ENCODE measurements around the gene GALNT18.

GALNT18 gene

DNA sequence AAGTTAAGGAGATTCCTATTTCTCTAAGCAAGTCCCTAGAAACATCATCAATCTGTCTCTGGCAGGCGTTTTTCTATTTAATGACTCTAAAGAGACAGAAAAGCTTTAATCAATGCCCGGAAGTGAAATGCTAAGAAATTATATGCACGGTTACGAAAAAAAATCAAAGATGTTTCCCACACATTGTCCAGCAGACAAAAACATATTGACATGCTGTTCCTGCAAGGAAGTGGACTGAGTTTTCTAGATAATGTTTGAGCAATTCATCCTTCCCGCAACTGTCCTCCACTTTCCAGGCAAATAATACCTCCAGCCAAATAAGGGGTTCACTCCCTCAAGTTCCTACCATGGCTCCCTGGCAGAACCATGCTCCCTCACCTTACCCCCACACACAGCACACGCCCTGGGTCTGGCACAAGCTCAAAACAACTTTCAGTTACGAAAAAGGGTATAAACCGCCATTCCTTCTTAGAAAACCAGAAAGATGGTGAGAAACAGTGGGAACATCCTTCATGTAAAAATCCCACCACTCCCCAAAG, 29.6 kb downstream of the GALNT18 start:
- H3K4me3 ChIP-seq (ENCODE audit: low read length in 2 of 2) = no peak overlapping the region
- no peak overlapping the region for H3K9ac ChIP-seq (ENCODE audit: low read depth in 1 of 2, low read length in 2 of 2)
- H3K9me3 ChIP-seq (ENCODE audit: control insufficient read depth in 2 of 2, low read length in 2 of 2) = no peaks in the 10 kb centered on the region
- no peak overlapping the region for H3K27ac ChIP-seq (ENCODE audit: low read depth in 2 of 2, low read length in 2 of 2)
- no peaks in the 10 kb centered on the region for H3K27me3 ChIP-seq (ENCODE audit: control insufficient read depth in 2 of 2, insufficient read depth in 2 of 2, low read length in 2 of 2)
- no peaks in the 10 kb centered on the region for H3K4me1 ChIP-seq (ENCODE audit: control insufficient read depth in 2 of 2, insufficient read depth in 2 of 2, low read length in 2 of 2)
- no peaks in the 10 kb centered on the region for H3K36me3 ChIP-seq (ENCODE audit: control insufficient read depth in 2 of 2, insufficient read depth in 2 of 2, low read length in 2 of 2)

DNA sequence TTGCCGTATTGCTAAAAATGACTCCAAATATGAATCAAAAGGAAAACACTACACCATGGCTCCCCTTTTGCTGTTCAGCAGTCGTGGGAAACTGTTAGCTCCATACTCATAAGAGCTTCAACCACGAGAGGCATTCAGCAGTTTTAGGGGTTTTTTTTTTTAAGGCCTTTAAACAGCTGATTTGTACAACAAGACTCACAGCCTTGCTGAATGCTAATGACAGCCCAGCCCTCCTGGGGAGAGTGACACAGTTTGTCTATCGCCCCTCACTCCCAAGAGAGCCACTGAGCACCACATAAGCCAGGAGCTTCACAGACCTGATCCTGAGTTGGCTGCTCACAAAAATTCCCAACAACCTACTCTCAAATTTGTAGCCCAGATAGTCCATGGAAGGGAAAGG, 32.4 kb downstream of the GALNT18 start:
- no peak overlapping the region for H3K27ac ChIP-seq (ENCODE audit: low read depth in 2 of 2, low read length in 2 of 2)
- H3K4me3 ChIP-seq (ENCODE audit: low read length in 2 of 2) = no peak overlapping the region
- H3K4me1 ChIP-seq (ENCODE audit: control insufficient read depth in 2 of 2, insufficient read depth in 2 of 2, low read length in 2 of 2) = no peaks in the 10 kb centered on the region

DNA sequence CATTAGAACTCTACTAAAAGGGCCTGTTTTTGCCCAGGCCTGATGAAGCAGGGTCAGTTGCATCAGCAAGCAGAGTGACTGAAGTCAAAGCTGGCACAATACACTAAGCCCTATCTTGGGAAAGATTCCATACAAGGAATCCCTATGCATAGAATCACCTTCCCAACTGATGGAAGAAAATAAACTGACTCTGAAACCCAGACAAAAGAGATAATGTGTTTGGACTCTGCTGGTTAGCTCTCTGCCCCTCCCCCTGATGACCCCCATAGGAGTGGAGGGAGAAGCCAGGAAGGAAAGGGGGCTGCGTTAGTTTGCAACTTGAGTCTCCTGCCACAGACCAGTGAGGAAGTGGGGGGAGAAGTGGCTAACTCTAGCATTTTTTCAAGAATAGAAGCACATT, 32.9 kb downstream of the GALNT18 start:
- Histone ChIP-seq H3K4me1 (ENCODE audit: control insufficient read depth in 2 of 2, insufficient read depth in 2 of 2, low read length in 2 of 2) (no peaks in the 10 kb centered on the region), H3K9ac (ENCODE audit: low read depth in 1 of 2, low read length in 2 of 2) (no peak overlapping the region), H3K27me3 (ENCODE audit: control insufficient read depth in 2 of 2, insufficient read depth in 2 of 2, low read length in 2 of 2) (no peaks in the 10 kb centered on the region), H3K4me3 (ENCODE audit: low read length in 2 of 2) (no peak overlapping the region), H3K27ac (ENCODE audit: low read depth in 2 of 2, low read length in 2 of 2) (no peak overlapping the region), H3K36me3 (ENCODE audit: control insufficient read depth in 2 of 2, insufficient read depth in 2 of 2, low read length in 2 of 2) (no peaks in the 10 kb centered on the region), H3K9me3 (ENCODE audit: control insufficient read depth in 2 of 2, low read length in 2 of 2) (no peaks in the 10 kb centered on the region)

More for the DNA sequence above, 32.4 kb downstream of the GALNT18 start:
- H3K9ac ChIP-seq (ENCODE audit: low read depth in 1 of 2, low read length in 2 of 2) = no peak overlapping the region
- H3K36me3 ChIP-seq (ENCODE audit: control insufficient read depth in 2 of 2, insufficient read depth in 2 of 2, low read length in 2 of 2) = no peaks in the 10 kb centered on the region
- H3K27me3 ChIP-seq (ENCODE audit: control insufficient read depth in 2 of 2, insufficient read depth in 2 of 2, low read length in 2 of 2) = no peaks in the 10 kb centered on the region
- no peaks in the 10 kb centered on the region for H3K9me3 ChIP-seq (ENCODE audit: control insufficient read depth in 2 of 2, low read length in 2 of 2)

DNA sequence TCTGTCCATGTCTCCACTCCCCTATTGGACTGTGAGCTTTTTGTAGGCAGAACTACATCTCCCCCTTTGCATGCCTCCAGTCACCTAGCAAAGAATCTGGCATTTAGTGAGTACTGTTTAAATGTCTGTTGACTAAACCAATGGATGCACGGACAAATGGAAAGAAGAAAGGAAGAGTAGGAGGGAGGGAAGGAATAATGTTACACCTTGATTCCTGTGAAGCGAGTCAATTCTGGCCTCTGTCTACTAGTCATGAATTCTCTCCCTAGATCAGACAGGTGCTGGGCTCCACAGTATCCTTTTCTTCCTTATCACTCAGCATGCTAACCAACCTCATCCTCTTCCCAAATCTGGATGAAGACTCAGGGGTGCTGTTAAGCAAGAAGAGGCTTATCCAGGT, 33.6 kb downstream of the GALNT18 start:
- H3K4me1 ChIP-seq (ENCODE audit: control insufficient read depth in 2 of 2, insufficient read depth in 2 of 2, low read length in 2 of 2) = no peaks in the 10 kb centered on the region
- H3K27ac ChIP-seq (ENCODE audit: low read depth in 2 of 2, low read length in 2 of 2) = no peak overlapping the region

DNA sequence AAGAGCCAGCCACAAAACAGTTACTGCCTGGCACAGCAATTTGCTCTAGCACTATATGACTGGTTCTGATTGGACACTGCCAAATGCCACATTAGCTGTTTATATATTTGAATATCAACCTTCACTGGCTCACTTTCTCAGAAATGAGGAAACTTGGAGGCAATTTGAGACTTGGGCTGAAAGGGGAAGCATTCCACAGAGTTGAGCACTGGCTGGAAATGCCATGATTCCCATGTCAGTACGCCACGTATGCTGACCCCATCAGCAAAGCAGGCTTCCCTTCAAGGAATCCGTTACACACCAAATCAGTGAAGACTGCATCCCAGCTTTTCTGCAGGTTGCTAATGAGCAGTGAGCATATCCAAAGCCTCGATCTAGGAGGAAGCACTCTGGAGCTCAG, 34.7 kb downstream of the GALNT18 start:
- no peaks in the 10 kb centered on the region for H3K4me1 ChIP-seq (ENCODE audit: control insufficient read depth in 2 of 2, insufficient read depth in 2 of 2, low read length in 2 of 2)
- H3K36me3 ChIP-seq (ENCODE audit: control insufficient read depth in 2 of 2, insufficient read depth in 2 of 2, low read length in 2 of 2) = no peaks in the 10 kb centered on the region
- no peak overlapping the region for H3K27ac ChIP-seq (ENCODE audit: low read depth in 2 of 2, low read length in 2 of 2)
- no peaks in the 10 kb centered on the region for H3K27me3 ChIP-seq (ENCODE audit: control insufficient read depth in 2 of 2, insufficient read depth in 2 of 2, low read length in 2 of 2)
- H3K9ac ChIP-seq (ENCODE audit: low read depth in 1 of 2, low read length in 2 of 2) = no peak overlapping the region
- no peak overlapping the region for H3K4me3 ChIP-seq (ENCODE audit: low read length in 2 of 2)
- no peaks in the 10 kb centered on the region for H3K9me3 ChIP-seq (ENCODE audit: control insufficient read depth in 2 of 2, low read length in 2 of 2)

More for the DNA sequence above, 33.6 kb downstream of the GALNT18 start:
- H3K36me3 ChIP-seq (ENCODE audit: control insufficient read depth in 2 of 2, insufficient read depth in 2 of 2, low read length in 2 of 2) = no peaks in the 10 kb centered on the region
- H3K9ac ChIP-seq (ENCODE audit: low read depth in 1 of 2, low read length in 2 of 2) = no peak overlapping the region
- no peak overlapping the region for H3K4me3 ChIP-seq (ENCODE audit: low read length in 2 of 2)
- no peaks in the 10 kb centered on the region for H3K9me3 ChIP-seq (ENCODE audit: control insufficient read depth in 2 of 2, low read length in 2 of 2)
- no peaks in the 10 kb centered on the region for H3K27me3 ChIP-seq (ENCODE audit: control insufficient read depth in 2 of 2, insufficient read depth in 2 of 2, low read length in 2 of 2)

DNA sequence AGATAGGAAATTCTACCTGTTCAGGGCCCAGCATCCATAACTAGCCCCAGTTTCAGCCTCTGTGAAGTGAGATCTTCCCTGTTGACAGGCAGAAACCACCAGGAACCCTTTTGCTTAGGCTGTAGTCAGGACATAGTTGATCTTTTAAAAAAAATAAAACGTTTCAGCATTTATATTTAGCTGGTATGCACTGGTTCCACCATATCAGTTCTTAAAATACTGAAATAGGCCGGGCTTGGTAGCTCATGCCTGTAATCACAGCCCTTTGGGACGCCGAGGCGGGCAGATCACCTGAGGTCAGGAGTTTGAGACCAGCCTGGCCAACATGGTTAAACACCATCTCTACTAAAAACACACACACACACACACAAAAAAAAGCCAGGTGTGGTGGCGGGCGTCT, 35.3 kb downstream of the GALNT18 start:
- Histone ChIP-seq H3K4me1 (ENCODE audit: control insufficient read depth in 2 of 2, insufficient read depth in 2 of 2, low read length in 2 of 2) (no peaks in the 10 kb centered on the region), H3K4me3 (ENCODE audit: low read length in 2 of 2) (no peak overlapping the region), H3K9ac (ENCODE audit: low read depth in 1 of 2, low read length in 2 of 2) (no peak overlapping the region), H3K9me3 (ENCODE audit: control insufficient read depth in 2 of 2, low read length in 2 of 2) (no peaks in the 10 kb centered on the region), H3K27me3 (ENCODE audit: control insufficient read depth in 2 of 2, insufficient read depth in 2 of 2, low read length in 2 of 2) (no peaks in the 10 kb centered on the region), H3K36me3 (ENCODE audit: control insufficient read depth in 2 of 2, insufficient read depth in 2 of 2, low read length in 2 of 2) (no peaks in the 10 kb centered on the region), H3K27ac (ENCODE audit: low read depth in 2 of 2, low read length in 2 of 2) (no peak overlapping the region)

DNA sequence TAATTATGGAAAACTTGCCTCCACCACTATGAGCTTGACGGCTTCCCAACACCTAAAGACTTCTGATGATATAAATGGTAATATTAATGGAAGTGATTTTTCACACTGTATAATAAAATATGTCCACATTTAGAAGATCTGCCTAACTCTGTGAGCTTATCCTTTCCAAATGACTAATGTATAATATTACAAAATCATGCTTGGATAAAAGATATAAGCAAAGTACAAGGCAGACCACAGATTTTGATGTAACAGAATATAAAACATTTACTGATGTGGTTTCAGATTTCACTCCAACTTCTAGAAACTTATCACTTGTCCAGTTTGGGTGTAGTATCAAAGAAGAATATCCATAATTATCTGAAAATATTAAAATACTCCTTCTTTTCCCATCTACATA, 36.9 kb downstream of the GALNT18 start:
- no peaks in the 10 kb centered on the region for H3K4me1 ChIP-seq (ENCODE audit: control insufficient read depth in 2 of 2, insufficient read depth in 2 of 2, low read length in 2 of 2)
- H3K4me3 ChIP-seq (ENCODE audit: low read length in 2 of 2) = no peak overlapping the region
- no peak overlapping the region for H3K9ac ChIP-seq (ENCODE audit: low read depth in 1 of 2, low read length in 2 of 2)
- no peaks in the 10 kb centered on the region for H3K9me3 ChIP-seq (ENCODE audit: control insufficient read depth in 2 of 2, low read length in 2 of 2)
- H3K27me3 ChIP-seq (ENCODE audit: control insufficient read depth in 2 of 2, insufficient read depth in 2 of 2, low read length in 2 of 2) = no peaks in the 10 kb centered on the region
- no peaks in the 10 kb centered on the region for H3K36me3 ChIP-seq (ENCODE audit: control insufficient read depth in 2 of 2, insufficient read depth in 2 of 2, low read length in 2 of 2)
- H3K27ac ChIP-seq (ENCODE audit: low read depth in 2 of 2, low read length in 2 of 2) = no peak overlapping the region

DNA sequence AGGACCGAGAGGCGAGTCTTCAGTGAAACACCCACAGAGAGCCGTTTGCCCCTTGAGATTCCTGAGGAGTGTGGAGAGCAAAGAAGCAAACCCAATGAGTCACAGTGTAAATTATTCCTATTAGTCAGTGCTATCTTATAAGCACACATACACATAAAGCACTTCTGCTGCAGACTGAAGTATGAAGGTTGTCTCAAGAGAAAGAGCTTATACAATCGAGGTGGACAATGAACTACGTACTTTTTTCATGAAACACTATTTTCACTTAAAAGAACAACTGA, 37.3 kb downstream of the GALNT18 start:
- Histone ChIP-seq H3K4me3 (ENCODE audit: low read length in 2 of 2) (no peak overlapping the region), H3K36me3 (ENCODE audit: control insufficient read depth in 2 of 2, insufficient read depth in 2 of 2, low read length in 2 of 2) (no peaks in the 10 kb centered on the region), H3K27ac (ENCODE audit: low read depth in 2 of 2, low read length in 2 of 2) (no peak overlapping the region), H3K9ac (ENCODE audit: low read depth in 1 of 2, low read length in 2 of 2) (no peak overlapping the region), H3K27me3 (ENCODE audit: control insufficient read depth in 2 of 2, insufficient read depth in 2 of 2, low read length in 2 of 2) (no peaks in the 10 kb centered on the region), H3K9me3 (ENCODE audit: control insufficient read depth in 2 of 2, low read length in 2 of 2) (no peaks in the 10 kb centered on the region), H3K4me1 (ENCODE audit: control insufficient read depth in 2 of 2, insufficient read depth in 2 of 2, low read length in 2 of 2) (no peaks in the 10 kb centered on the region)

DNA sequence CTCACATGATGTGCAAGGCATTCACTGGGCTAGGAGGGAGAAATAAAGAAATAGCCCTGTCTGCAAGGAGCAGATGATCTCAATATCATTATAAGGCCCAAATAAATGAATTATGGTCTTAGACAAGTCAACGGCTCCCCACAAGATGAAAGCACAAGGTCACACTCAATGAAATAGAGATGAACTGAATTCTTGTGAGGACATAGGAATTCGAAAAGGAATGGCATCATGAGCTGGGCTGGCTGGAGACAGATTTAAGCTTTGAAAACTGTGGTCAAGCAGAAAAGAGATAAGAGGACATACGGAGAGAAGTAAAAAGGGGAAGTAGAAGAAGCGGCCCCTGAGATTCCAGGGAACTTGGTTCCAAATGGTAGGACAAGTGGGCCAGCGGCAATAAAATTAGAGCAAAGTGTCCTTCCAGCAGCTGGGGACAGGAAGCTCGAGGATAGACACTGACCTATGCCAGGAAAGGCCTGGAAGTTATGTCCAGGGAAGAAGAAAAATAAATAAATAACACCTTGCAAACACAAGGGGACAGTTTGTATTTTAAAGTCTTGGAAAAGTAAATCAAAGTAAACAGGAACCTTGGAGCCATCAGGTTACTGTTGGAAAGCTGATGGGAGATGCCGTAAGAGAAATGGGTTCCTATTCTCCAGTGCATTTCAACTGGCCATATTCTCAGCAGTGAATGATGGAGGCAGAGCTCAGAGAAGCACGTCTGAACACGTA, 37.8 kb downstream of the GALNT18 start:
- Histone ChIP-seq H3K27me3 (ENCODE audit: control insufficient read depth in 2 of 2, insufficient read depth in 2 of 2, low read length in 2 of 2) (no peaks in the 10 kb centered on the region), H3K36me3 (ENCODE audit: control insufficient read depth in 2 of 2, insufficient read depth in 2 of 2, low read length in 2 of 2) (no peaks in the 10 kb centered on the region), H3K9me3 (ENCODE audit: control insufficient read depth in 2 of 2, low read length in 2 of 2) (no peaks in the 10 kb centered on the region), H3K27ac (ENCODE audit: low read depth in 2 of 2, low read length in 2 of 2) (no peak overlapping the region), H3K4me3 (ENCODE audit: low read length in 2 of 2) (no peak overlapping the region), H3K9ac (ENCODE audit: low read depth in 1 of 2, low read length in 2 of 2) (no peak overlapping the region), H3K4me1 (ENCODE audit: control insufficient read depth in 2 of 2, insufficient read depth in 2 of 2, low read length in 2 of 2) (no peaks in the 10 kb centered on the region)

DNA sequence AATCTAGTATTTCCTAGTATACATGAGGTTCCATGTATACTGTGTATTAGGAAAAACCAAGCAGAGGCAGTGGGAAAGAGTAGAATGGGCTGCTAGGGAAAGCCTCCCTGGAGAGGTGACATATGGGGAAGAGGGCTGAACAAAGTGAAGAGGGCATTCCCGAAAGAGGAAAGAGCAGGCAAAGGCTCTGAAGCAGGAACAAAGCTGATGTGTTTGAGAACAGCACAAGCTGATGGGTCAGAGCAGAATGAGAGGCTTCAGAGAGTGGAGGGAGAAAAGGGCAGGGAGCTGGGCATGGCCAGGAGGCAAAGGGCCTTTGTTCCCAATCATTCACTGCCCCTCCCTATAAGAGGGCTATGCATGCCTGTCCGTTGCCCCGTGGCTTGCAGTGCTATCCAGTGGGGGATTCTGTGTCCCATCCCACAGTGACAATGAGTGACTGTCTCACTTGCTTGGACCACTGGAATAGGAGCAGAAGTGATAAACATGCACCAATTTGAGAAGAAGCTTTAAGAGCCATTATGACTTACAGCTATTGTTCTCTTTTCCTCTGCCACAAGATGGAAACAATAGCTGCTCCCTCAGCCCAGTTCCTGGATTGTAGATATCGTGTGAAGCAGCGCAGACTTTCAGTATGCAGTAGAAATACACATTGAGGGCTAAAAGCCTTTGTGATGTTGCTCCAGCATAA, 39.6 kb downstream of the GALNT18 start:
- no peak overlapping the region for H3K9ac ChIP-seq (ENCODE audit: low read depth in 1 of 2, low read length in 2 of 2)
- H3K4me1 ChIP-seq (ENCODE audit: control insufficient read depth in 2 of 2, insufficient read depth in 2 of 2, low read length in 2 of 2) = no peaks in the 10 kb centered on the region
- H3K4me3 ChIP-seq (ENCODE audit: low read length in 2 of 2) = no peak overlapping the region
- H3K9me3 ChIP-seq (ENCODE audit: control insufficient read depth in 2 of 2, low read length in 2 of 2) = no peaks in the 10 kb centered on the region
- no peaks in the 10 kb centered on the region for H3K27me3 ChIP-seq (ENCODE audit: control insufficient read depth in 2 of 2, insufficient read depth in 2 of 2, low read length in 2 of 2)
- no peak overlapping the region for H3K27ac ChIP-seq (ENCODE audit: low read depth in 2 of 2, low read length in 2 of 2)
- no peaks in the 10 kb centered on the region for H3K36me3 ChIP-seq (ENCODE audit: control insufficient read depth in 2 of 2, insufficient read depth in 2 of 2, low read length in 2 of 2)

Measured in mucosa of rectum (tissue), 2 donors.